ENCODE data around the gene NUMB. TPM values are rescaled to one million over a fixed set of nuclear protein-coding genes. Genes with fewer than 3 reads are reported as not detected.

The NUMB gene
- total RNA-seq, 1 donor from 2014 or later, result 60.7 TPM

DNA sequence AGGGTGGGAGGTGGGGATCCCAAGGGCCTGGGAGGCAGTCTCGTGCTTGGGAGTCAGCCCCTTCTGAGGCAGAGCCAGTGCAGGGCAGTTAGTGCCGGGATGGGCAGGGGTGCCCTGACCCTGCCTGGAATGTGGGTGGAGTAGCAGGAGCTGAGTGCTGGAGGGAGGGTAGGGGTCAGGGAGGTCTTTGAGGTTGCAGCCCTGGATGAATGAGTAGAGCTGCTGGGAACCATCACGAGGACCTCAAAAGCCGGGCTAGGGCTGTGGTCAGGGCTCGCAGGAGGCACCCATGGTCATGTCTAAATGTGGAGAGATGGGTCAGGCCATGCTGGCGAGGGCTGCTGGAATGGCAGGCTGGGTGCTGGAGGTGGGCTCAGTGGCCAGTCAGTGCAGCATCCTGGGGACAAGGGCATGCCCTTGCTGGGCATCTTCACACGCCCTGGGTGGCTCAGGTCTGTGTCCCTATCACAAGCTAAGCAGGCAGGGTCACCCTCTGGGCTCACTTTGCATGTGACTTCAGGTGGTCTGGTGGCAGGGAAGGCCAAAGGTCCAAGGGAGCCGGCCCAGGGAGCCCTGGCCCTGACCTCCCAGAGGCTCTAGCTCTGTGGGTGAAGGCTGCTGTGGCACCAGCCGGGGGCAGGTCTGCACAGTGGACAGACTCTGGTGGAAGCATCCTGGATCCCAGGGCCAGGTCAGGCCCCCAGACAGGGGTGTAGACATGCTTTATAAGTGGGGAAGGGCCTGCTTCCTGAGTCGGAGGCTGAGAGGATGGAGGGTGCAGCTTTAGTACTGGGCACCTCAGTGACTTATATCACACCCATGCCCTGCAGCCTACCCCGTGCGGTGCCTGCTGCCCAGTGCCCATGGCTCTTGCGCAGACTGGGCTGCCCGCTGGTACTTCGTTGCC, 196.6 kb downstream of the NUMB start:
- H3K4me3 Mint-ChIP-seq (ENCODE audit: unreplicated experiment), result no peak overlapping the region
- no peaks in the 10 kb centered on the region for H3K4me1 Mint-ChIP-seq (ENCODE audit: low read depth)
- H3K36me3 Mint-ChIP-seq (ENCODE audit: low read depth), result no peaks in the 10 kb centered on the region
- no peak for DNase-seq (ENCODE audit: low spot score)
- H3K27me3 Mint-ChIP-seq (ENCODE audit: low read depth), result no peaks in the 10 kb centered on the region
- no peaks in the 10 kb centered on the region for H3K9me3 Mint-ChIP-seq (ENCODE audit: low read depth)
- H3K27ac Mint-ChIP-seq (ENCODE audit: unreplicated experiment), result no peak overlapping the region
- TF ChIP-seq, protein P1, sequence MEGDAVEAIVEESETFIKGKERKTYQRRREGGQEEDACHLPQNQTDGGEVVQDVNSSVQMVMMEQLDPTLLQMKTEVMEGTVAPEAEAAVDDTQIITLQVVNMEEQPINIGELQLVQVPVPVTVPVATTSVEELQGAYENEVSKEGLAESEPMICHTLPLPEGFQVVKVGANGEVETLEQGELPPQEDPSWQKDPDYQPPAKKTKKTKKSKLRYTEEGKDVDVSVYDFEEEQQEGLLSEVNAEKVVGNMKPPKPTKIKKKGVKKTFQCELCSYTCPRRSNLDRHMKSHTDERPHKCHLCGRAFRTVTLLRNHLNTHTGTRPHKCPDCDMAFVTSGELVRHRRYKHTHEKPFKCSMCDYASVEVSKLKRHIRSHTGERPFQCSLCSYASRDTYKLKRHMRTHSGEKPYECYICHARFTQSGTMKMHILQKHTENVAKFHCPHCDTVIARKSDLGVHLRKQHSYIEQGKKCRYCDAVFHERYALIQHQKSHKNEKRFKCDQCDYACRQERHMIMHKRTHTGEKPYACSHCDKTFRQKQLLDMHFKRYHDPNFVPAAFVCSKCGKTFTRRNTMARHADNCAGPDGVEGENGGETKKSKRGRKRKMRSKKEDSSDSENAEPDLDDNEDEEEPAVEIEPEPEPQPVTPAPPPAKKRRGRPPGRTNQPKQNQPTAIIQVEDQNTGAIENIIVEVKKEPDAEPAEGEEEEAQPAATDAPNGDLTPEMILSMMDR (IDR thresholded peaks at IDR 0.05), result no peak

DNA sequence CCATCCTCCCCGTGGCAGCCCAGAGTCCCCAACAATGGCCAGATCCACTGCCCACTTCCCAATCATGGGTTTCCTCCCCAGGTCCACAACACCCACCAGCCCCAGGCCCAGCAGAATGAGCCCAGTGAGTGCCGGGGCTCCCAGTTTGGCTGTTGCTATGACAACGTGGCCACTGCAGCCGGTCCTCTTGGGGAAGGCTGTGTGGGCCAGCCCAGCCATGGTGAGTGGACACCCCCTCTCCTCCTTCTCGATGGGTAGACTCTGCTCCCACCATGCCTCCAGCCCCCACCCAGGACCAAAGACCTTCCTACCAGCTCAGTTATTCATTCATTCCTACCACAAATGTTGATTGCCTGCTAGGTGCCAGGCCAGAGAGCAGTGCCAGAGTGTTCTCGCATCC, 197.3 kb downstream of the NUMB start:
- Mint-ChIP-seq H3K4me1 (ENCODE audit: low read depth) (no peaks in the 10 kb centered on the region), H3K27me3 (ENCODE audit: low read depth) (no peaks in the 10 kb centered on the region), H3K27ac (ENCODE audit: unreplicated experiment) (no peak overlapping the region), H3K36me3 (ENCODE audit: low read depth) (no peaks in the 10 kb centered on the region), H3K9me3 (ENCODE audit: low read depth) (no peaks in the 10 kb centered on the region), H3K4me3 (ENCODE audit: unreplicated experiment) (no peak overlapping the region)
- TF ChIP-seq, protein P1 (IDR thresholded peaks at IDR 0.05), result no peak
- no peak for DNase-seq (ENCODE audit: low spot score)

DNA sequence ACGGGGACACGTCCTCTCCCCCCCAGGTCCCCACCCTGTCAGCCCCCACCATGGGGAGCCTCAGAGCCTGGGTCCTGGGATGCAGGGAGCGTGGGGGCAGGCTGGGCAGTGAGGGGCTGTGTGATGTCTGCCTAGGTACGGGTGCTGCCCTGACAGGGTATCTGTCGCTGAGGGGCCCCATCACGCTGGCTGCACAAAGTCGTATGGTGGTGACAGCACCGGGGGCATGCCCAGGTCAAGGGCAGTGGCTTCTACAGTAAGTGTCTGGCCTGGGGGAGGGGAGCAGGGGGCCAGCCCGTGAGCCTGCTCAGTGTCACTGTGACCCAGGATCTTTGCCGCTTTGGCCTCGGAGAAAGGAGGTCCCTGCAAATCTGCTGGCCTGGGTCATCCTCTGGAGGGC, 197.8 kb downstream of the NUMB start:
- TF ChIP-seq, protein P1 (IDR thresholded peaks at IDR 0.05), result no peak
- Mint-ChIP-seq H3K9me3 (ENCODE audit: low read depth) (no peaks in the 10 kb centered on the region), H3K4me3 (ENCODE audit: unreplicated experiment) (no peak overlapping the region), H3K36me3 (ENCODE audit: low read depth) (no peaks in the 10 kb centered on the region), H3K27ac (ENCODE audit: unreplicated experiment) (no peak overlapping the region), H3K27me3 (ENCODE audit: low read depth) (no peaks in the 10 kb centered on the region), H3K4me1 (ENCODE audit: low read depth) (no peaks in the 10 kb centered on the region)
- no peak for DNase-seq (ENCODE audit: low spot score)

- H3K27me3 Mint-ChIP-seq (ENCODE audit: low read depth), result no peaks in the 10 kb centered on the region
- H3K4me1 Mint-ChIP-seq (ENCODE audit: low read depth), result no peaks in the 10 kb centered on the region
- H3K9me3 Mint-ChIP-seq (ENCODE audit: low read depth), result no peaks in the 10 kb centered on the region
- H3K36me3 Mint-ChIP-seq (ENCODE audit: low read depth), result no peaks in the 10 kb centered on the region
- H3K27ac Mint-ChIP-seq (ENCODE audit: unreplicated experiment), result no peak overlapping the region
- no peak overlapping the region for H3K4me3 Mint-ChIP-seq (ENCODE audit: unreplicated experiment)
- DNase-seq (ENCODE audit: low spot score), result no peak
- TF ChIP-seq, protein P1 (IDR thresholded peaks at IDR 0.05), result no peak
Observed at GRCh38 chr14:73259837-73260236, 198.5 kb downstream of the NUMB start.

DNA sequence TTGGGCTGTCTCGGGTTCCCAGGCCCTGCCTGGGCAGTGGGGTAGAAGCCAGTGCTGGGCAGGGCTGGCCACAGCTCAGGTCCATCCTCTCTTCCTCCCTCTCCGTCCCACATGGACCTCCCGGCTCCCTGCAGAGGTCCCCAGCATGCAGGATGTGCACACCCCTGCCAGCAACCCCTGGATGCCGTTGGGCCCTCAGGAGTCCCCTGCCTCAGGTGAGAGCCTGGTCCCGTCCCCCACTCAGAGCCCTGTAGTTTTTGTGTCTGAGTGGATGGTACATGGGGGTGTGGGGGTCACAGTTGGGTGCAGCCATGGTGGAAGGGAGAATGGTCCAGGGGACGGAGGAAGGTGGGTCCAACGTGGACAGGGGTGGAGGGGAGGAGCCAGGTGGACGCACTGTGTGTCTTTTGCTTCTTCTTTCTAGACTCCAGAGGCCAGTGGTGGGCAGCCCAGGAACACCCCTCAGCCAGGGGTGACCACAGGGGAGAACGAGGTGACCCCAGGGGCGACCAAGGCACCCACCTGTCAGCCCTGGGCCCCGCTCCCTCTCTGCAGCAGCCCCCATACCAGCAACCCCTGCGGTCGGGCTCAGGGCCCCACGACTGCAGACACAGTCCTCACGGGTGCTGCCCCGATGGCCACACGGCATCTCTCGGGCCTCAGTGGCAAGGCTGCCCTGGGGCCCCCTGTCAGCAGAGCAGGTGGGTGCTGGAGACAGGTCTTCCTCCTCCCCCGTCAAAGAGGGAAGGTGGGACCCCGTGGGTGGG, 199.3 kb downstream of the NUMB start:
- peak; percentile 92 for DNase-seq (ENCODE audit: low spot score)
- Mint-ChIP-seq H3K9me3 (ENCODE audit: low read depth) (no peaks in the 10 kb centered on the region), H3K27me3 (ENCODE audit: low read depth) (no peaks in the 10 kb centered on the region), H3K27ac (ENCODE audit: unreplicated experiment) (no peak overlapping the region), H3K4me3 (ENCODE audit: unreplicated experiment) (no peak overlapping the region), H3K4me1 (ENCODE audit: low read depth) (no peaks in the 10 kb centered on the region), H3K36me3 (ENCODE audit: low read depth) (no peaks in the 10 kb centered on the region)
- TF ChIP-seq, protein P1 (IDR thresholded peaks at IDR 0.05), result no peak

All from chondrocyte (in vitro differentiated cells).